HG02678 (cell line): ENCODE measurements around the gene EXT2.

Experiments
- ATAC-seq: cut with Tn5 transposase; IDR thresholded peaks from one replicate; pipeline ENCODE4 v1.9.1; 2021; ENCODE audit warnings: mild to moderate bottlenecking, moderate library complexity; ENCODE audit not compliant: unreplicated experiment

The EXT2 gene

GRCh38 chr11:44280257-44280656 lies 184.8 kb downstream of the EXT2 start:
- ATAC-seq, result no peak

- no peak for ATAC-seq
Measured at GRCh38 chr11:44281151-44281550, 185.7 kb downstream of the EXT2 start.

- ATAC-seq, result no peak
Measured at GRCh38 chr11:44282620-44283019, 187.1 kb downstream of the EXT2 start.

- ATAC-seq, result no peak
Measured at GRCh38 chr11:44285756-44286155, 190.3 kb downstream of the EXT2 start.

GRCh38 chr11:44286268-44286880 lies 190.9 kb downstream of the EXT2 start:
- no peak for ATAC-seq

- ATAC-seq, result no peak
Measured at GRCh38 chr11:44286911-44287310, 191.4 kb downstream of the EXT2 start.

GRCh38 chr11:44288133-44288526 lies 192.7 kb downstream of the EXT2 start:
- ATAC-seq, result no peak

GRCh38 chr11:44290208-44290607 lies 194.7 kb downstream of the EXT2 start:
- ATAC-seq, result no peak
